Heart left ventricle (tissue), 16 donors: ENCODE data around the gene GRIK5. TPM values are rescaled to one million over a fixed set of nuclear protein-coding genes. Genes with fewer than 3 reads are reported as not detected.

Source experiments
- ATAC-seq, 4 donors: fragments of 200-7000 bp; cut with Tn5 transposase; one replicate each; pipeline ENCODE4 v1.9.1; 2020 to 2022; ENCODE audit warnings: moderate library complexity in 4 of 4, mild to moderate bottlenecking in 3 of 4, moderate number of reproducible peaks in 1 of 4
- DNase-seq, 5 donors: peaks; one replicate each; pipeline ENCODE4 v3.0.0-alpha.2; 2020
- H3K27ac ChIP-seq, 12 donors: fragments of 200-600 bp; sonication (generic) in 4 of 12; one replicate each; pipeline versions ENCODE4 v1.5.0 to v1.8.0; 2016 to 2022; ENCODE audit warnings: mild to moderate bottlenecking in 2 of 12
- H3K27me3 ChIP-seq, 9 donors: fragments of 200-600 bp; sonication (generic) in 2 of 9; one replicate each; pipeline versions ENCODE4 v1.5.1 to v1.8.0; 2016 to 2022; ENCODE audit warnings: mild to moderate bottlenecking in 3 of 9
- H3K36me3 ChIP-seq, 9 donors: fragments of 200-600 bp; sonication (generic) in 2 of 9; one replicate each; pipeline versions ENCODE4 v1.5.0 to v1.8.0; 2018 to 2022; ENCODE audit warnings: mild to moderate bottlenecking in 2 of 9
- H3K4me1 ChIP-seq, 12 donors: fragments of 200-600 bp; sonication (generic) in 4 of 12; one replicate each; pipeline versions ENCODE4 v1.5.0 to v1.8.0; 2016 to 2022; ENCODE audit warnings: mild to moderate bottlenecking in 3 of 12
- H3K4me3 ChIP-seq, 12 donors: fragments of 200-600 bp; sonication (generic) in 4 of 12; one replicate each; pipeline versions ENCODE4 v1.5.0 to v1.8.0; 2017 to 2022; ENCODE audit warnings: mild to moderate bottlenecking in 9 of 12, moderate library complexity in 4 of 12
- H3K9me3 ChIP-seq, 12 donors: fragments of 200-600 bp; sonication (generic) in 4 of 12; one replicate each; pipeline versions ENCODE4 v1.5.0 to v1.8.0; 2016 to 2022; ENCODE audit warnings: mild to moderate bottlenecking in 1 of 12
- POLR2A ChIP-seq, 2 donors: fragments of 450-650 bp; IDR thresholded peaks; one replicate each; pipeline ENCODE4 v1.6.1; 2017; ENCODE audit warnings: antibody characterized with exemption in 2 of 2, mild to moderate bottlenecking in 2 of 2, moderate library complexity in 2 of 2
- WGBS, 4 donors: extraction: QIAGEN DNeasy Blood & Tissue Kit in 2 of 4; methylation state at CpG; one replicate each; pipeline versions ENCODE4 v1.1.5 to v1.1.7; 2013 to 2018; 5-methylcytosine and 5-hydroxymethylcytosine counted together
- intact Hi-C, 10 donors: fragments of 100-400 bp; cut with DNase I; formaldehyde crosslinking; loops; one replicate each; pipeline versions ENCODE4 v1.11.1 to v1.14.2; 2022
- polyA plus RNA-seq, 2 donors: library from polyadenylated mRNA; stranded (reverse); fragments of 200-250 nt; gene quantifications; one replicate each; pipeline ENCODE4 v1.2.3, GENCODE V29; 2013
- total RNA-seq, 9 donors: library from RNA; depleted of rRNA in 2 of 9; stranded (reverse); fragments of >200 nt in 2 of 9; fragmentation: NEBNext Ultra II Directional in 3 of 9; extraction: Animal tissue kit (Norgen Biotek cat#: 25700) in 3 of 9; gene quantifications; one replicate each; pipeline versions ENCODE4 v1.1.0 to v1.2.4, GENCODE V29; 2016 to 2023
- TF ChIP-seq, protein P1 (sequence below), 12 donors: fragments of 200-600 bp; sonication (generic) in 4 of 12; IDR thresholded peaks; one replicate each; pipeline versions ENCODE4 v1.5.0 to v1.8.0; 2018 to 2022; ENCODE audit warnings: antibody characterized with exemption in 12 of 12, mild to moderate bottlenecking in 5 of 12
- donor health status: ischemic (EF 13 %, LVEDD 7.1; RV severe dilation, severe dysfunction).
- donor health status: healthy with polysubstance abuse.
- donor health status: DM: no; HTN: yes; CAD: no.
- donor health status: DM: no; HTN: no; CAD: no.
- donor health status: ischemic (EF 25% LVEDD 6.9; RV normal size, moderate dysfunction).
- donor health status: ischemic (EF 25% LVEDD 5.7; RV mildly dilated, moderate dysfunction).
- donor health status: healthy.
- donor health status: DM: yes; HTN: yes; CAD: no.
- donor health status: ischemic (EF 35%, LVEDD 5.7; RV mildly dilated, moderate dysfunction).
- donor health status: nonischemic (EF 11% LVEDD 7.7; RV severe dilation, severe dysfunction).
- donor health status: DM: yes; HTN: yes; CAD: no.
- donor health status: PGD.
- donor health status: ischemic (EF 29% LVEDD 5.4; RV normal size, mild dysfunction).
- donor health status: nonischemic (EF 23%, LVEDD 6.1; RV moderate dilation, normal function).

GRIK5 gene
- total and polyA plus RNA-seq, 11 donors = 0.28 to 9.0 (median 2.5) TPM

GRCh38 chr19:42111811-42112210 is 41.8 kb upstream of the GRIK5 start:
- Histone ChIP-seq H3K27ac (no peak overlapping the region), H3K36me3 (peaks cover 0 to 10% (median 0%) of the 10 kb centered on the region in 9 donors), H3K27me3 (peaks cover 0 to 3% (median 0%) of the 10 kb centered on the region in 9 donors), H3K4me1 (peaks cover 0 to 37% (median 5%) of the 10 kb centered on the region in 12 donors), H3K9me3 (no peaks in the 10 kb centered on the region), H3K4me3 (no peak overlapping the region)
- intact Hi-C loops = no loop called here
- DNase-seq (no peak), ATAC-seq (no peak)
- TF ChIP-seq, protein P1, sequence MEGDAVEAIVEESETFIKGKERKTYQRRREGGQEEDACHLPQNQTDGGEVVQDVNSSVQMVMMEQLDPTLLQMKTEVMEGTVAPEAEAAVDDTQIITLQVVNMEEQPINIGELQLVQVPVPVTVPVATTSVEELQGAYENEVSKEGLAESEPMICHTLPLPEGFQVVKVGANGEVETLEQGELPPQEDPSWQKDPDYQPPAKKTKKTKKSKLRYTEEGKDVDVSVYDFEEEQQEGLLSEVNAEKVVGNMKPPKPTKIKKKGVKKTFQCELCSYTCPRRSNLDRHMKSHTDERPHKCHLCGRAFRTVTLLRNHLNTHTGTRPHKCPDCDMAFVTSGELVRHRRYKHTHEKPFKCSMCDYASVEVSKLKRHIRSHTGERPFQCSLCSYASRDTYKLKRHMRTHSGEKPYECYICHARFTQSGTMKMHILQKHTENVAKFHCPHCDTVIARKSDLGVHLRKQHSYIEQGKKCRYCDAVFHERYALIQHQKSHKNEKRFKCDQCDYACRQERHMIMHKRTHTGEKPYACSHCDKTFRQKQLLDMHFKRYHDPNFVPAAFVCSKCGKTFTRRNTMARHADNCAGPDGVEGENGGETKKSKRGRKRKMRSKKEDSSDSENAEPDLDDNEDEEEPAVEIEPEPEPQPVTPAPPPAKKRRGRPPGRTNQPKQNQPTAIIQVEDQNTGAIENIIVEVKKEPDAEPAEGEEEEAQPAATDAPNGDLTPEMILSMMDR (IDR thresholded peaks at IDR 0.05) = no peak
- no peak for TF ChIP-seq POLR2A (IDR thresholded peaks at IDR 0.05)
- WGBS, 4 donors = 80 to 88% (median 85%) methylated on average over 3 of the region's 3 CpGs

DNA sequence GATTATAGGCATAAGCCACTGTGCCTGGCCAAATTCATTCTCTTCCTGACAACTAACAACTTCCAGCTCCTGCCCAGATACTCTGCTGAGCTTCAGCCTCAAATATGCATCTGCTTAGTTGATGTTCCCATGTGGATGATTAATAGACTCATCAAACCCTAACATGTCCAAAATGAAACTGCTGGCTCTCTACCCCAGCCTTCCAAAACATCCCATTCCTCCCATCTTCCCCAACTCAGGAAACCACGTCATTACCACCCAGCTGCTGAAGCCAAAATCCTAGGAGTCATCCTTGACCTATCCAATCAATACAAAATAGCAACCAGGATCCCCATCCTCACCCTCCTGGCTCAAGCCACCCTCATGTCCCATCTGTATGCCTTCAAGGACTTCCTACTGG is 41.4 kb upstream of the GRIK5 start:
- Histone ChIP-seq H3K27ac (no peak overlapping the region), H3K9me3 (no peaks in the 10 kb centered on the region), H3K4me1 (peaks cover 0 to 37% (median 5%) of the 10 kb centered on the region in 12 donors), H3K27me3 (peaks cover 0 to 5% (median 0%) of the 10 kb centered on the region in 9 donors), H3K4me3 (no peak overlapping the region), H3K36me3 (peaks cover 0 to 9% (median 0%) of the 10 kb centered on the region in 9 donors)
- TF ChIP-seq POLR2A (IDR thresholded peaks at IDR 0.05) = no peak
- intact Hi-C loops = no loop called here
- DNase-seq (no peak), ATAC-seq (no peak)
- 59 to 100% (median 67%) methylated on average over 1 of the region's 1 CpG for WGBS, 4 donors

DNA sequence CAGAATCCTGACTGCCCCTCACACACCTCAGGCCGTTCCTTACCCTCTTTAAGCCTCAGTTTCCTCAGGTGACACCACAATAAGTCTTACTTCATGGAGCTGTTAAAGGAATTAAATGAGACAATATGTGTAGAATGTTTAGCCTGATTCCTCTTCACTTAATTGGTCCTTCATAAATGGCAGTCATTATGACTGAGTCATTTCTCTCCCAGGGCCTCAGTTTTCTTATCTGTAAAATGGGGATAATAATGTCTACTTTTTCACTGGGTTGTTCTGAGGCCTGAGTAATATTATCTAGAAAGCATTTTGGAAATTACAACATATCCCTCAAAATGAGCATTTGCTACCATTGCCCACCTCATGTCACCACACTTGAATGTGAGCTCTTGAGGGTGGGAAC is 40.7 kb upstream of the GRIK5 start:
- peaks cover 0 to 12% (median 0%) of the 10 kb centered on the region in 9 donors for H3K27me3 ChIP-seq
- peaks cover 0 to 3% (median 0%) of the 10 kb centered on the region in 9 donors for H3K36me3 ChIP-seq
- H3K27ac ChIP-seq = no peak overlapping the region
- intact Hi-C loops = no loop called here
- TF ChIP-seq POLR2A (IDR thresholded peaks at IDR 0.05) = no peak
- TF ChIP-seq, protein P1 (IDR thresholded peaks at IDR 0.05) = no peak
- whole genome bisulfite sequencing, 4 donors = 76 to 85% (median 78%) methylated on average over 1 of the region's 1 CpG
- ATAC-seq (no peak), DNase-seq (no peak)
- no peak overlapping the region for H3K4me3 ChIP-seq
- H3K4me1 ChIP-seq = peaks cover 0 to 37% (median 5%) of the 10 kb centered on the region in 12 donors
- no peaks in the 10 kb centered on the region for H3K9me3 ChIP-seq

DNA sequence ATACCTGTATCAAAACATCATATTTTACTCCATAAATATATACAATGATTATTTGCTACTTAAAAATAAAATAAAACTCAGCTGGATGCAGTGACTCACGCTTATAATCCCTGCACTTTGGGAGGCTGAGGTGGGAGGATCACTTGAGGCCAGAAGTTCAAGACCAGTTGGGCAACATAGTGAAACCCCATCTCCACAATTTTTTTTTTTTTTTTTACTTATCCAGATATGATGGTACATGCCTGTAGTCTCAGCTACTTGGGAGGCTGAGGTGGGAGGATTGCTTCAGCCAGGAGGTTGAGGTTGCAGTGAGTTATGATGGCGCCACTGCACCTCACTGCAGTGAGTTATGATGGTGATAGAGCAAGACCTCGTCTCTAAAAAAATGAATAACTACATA is 39.9 kb upstream of the GRIK5 start:
- no peaks in the 10 kb centered on the region for H3K9me3 ChIP-seq
- no peak for ATAC-seq
- WGBS, 4 donors = 77 to 87% (median 86%) methylated on average over 3 of the region's 3 CpGs
- H3K27ac ChIP-seq = no peak overlapping the region
- peaks cover 0 to 32% (median 5%) of the 10 kb centered on the region in 12 donors for H3K4me1 ChIP-seq
- peaks cover 0 to 16% (median 4%) of the 10 kb centered on the region in 9 donors for H3K27me3 ChIP-seq
- no peaks in the 10 kb centered on the region for H3K36me3 ChIP-seq
- H3K4me3 ChIP-seq = no peak overlapping the region
- no peak for DNase-seq
- intact Hi-C loops = loop anchor here in 5 of 10 donors (2.0 to 10.0 kb wide), 2 partner anchors 75 kb away; no protein-coding TSS in a partner anchor
- no peak for TF ChIP-seq POLR2A (IDR thresholded peaks at IDR 0.05)

- intact Hi-C loops = loop anchor here in 5 of 10 donors (2.0 to 10.0 kb wide), 2 partner anchors 76 kb away; no protein-coding TSS in a partner anchor
- Histone ChIP-seq H3K27me3 (peaks cover 0 to 25% (median 4%) of the 10 kb centered on the region in 9 donors), H3K4me1 (peaks cover 0 to 21% (median 1%) of the 10 kb centered on the region in 12 donors), H3K9me3 (no peaks in the 10 kb centered on the region), H3K36me3 (no peaks in the 10 kb centered on the region), H3K4me3 (no peak overlapping the region), H3K27ac (no peak overlapping the region)
- peak; percentile 70 to 90 (median 86) for ATAC-seq
- 26 to 27% (median 27%) methylated on average over 16 of the region's 16 CpGs for WGBS, 4 donors
- DNase-seq = peak; percentile 65 to 88 (median 76)
- TF ChIP-seq, protein P1 (IDR thresholded peaks at IDR 0.05) = peak; percentile 76 to 100 (median 92)
- TF ChIP-seq POLR2A (IDR thresholded peaks at IDR 0.05) = no peak
These were observed 38.8 kb upstream of the GRIK5 start for GRCh38 chr19:42108527-42109389.
